Lower lobe of right lung (tissue), 2 donors: ENCODE data around the gene TNFRSF8. TPM values are rescaled to one million over a fixed set of nuclear protein-coding genes. Genes with fewer than 3 reads are reported as not detected.

ENCODE experiments used
- ATAC-seq, 2 donors: fragments of 200-7000 bp; cut with Tn5 transposase; one replicate each; pipeline ENCODE4 v1.9.1; 2020 to 2022; ENCODE audit warnings: mild to moderate bottlenecking in 2 of 2, moderate library complexity in 2 of 2
- DNase-seq: peaks from one replicate; pipeline ENCODE4 v3.0.0-alpha.2; 2020
- H3K27ac ChIP-seq: fragments of 200-600 bp; one replicate; pipeline ENCODE4 v1.8.0; 2022
- H3K27me3 ChIP-seq: fragments of 200-600 bp; one replicate; pipeline ENCODE4 v1.8.0; 2022; ENCODE audit warnings: low read depth
- H3K36me3 ChIP-seq: fragments of 200-600 bp; one replicate; pipeline ENCODE4 v1.8.0; 2022; ENCODE audit warnings: mild to moderate bottlenecking
- H3K4me1 ChIP-seq: fragments of 200-600 bp; one replicate; pipeline ENCODE4 v1.8.0; 2022
- H3K4me3 ChIP-seq: fragments of 200-600 bp; one replicate; pipeline ENCODE4 v1.8.0; 2022; ENCODE audit warnings: mild to moderate bottlenecking
- H3K9me3 ChIP-seq: fragments of 200-600 bp; one replicate; pipeline ENCODE4 v1.8.0; 2022
- intact Hi-C: fragments of 100-400 bp; cut with DNase I; formaldehyde crosslinking; loops from one replicate; pipeline ENCODE4 v1.11.0; 2022
- total RNA-seq: library from RNA; stranded (reverse); fragmentation: NEBNext Ultra II Directional; extraction: Animal tissue kit (Norgen Biotek cat#: 25700); gene quantifications from one replicate; pipeline ENCODE4 v1.2.1, GENCODE V29; 2021
- TF ChIP-seq, protein P1 (sequence below): fragments of 200-600 bp; IDR thresholded peaks from one replicate; pipeline ENCODE4 v1.8.0; 2022; ENCODE audit warnings: antibody characterized with exemption, mild to moderate bottlenecking
- donor health status: DM: no; HTN: yes; CAD: no; lungs with severe emphysema.

Gene TNFRSF8
- total RNA-seq, 1 donor from 2014 or later, result 2.7 TPM

DNA sequence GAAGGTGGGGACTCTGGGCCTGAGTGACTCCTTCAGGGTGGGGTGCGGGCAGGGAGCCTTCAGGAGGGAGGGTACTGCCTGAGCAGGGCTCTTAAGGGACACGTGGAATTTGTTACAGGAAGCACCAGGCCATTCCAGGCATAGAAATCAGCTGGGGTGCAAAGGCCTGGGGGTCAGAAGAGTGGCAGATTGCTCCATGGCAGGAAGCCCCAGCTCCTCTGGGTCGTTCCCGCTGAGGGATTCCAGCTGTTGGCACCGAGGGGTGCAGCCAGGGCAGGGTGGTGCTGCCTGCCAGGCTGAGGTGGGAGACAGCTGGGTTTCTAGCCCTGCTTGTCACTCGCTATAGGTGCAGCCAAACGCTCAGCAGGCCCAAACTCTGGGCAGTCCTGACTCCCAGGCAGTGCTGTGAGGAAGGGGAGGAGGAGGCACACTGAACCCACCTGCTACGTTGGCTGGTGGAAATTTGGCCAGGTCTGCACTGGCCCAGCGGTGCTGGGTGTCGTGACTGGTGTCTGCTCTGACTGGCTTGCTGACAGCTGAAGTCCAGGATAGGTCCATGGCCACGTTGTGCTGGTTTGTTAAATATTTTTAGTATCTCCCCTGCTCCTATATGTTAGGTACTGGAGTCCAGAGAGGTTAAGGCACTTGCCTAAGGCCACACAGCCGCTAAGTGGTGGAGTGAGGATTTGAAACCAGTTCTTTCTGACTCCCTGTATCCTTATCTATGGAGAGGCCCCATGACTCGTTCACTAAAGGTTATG lies 123.0 kb downstream of the TNFRSF8 start:
- TF ChIP-seq, protein P1, sequence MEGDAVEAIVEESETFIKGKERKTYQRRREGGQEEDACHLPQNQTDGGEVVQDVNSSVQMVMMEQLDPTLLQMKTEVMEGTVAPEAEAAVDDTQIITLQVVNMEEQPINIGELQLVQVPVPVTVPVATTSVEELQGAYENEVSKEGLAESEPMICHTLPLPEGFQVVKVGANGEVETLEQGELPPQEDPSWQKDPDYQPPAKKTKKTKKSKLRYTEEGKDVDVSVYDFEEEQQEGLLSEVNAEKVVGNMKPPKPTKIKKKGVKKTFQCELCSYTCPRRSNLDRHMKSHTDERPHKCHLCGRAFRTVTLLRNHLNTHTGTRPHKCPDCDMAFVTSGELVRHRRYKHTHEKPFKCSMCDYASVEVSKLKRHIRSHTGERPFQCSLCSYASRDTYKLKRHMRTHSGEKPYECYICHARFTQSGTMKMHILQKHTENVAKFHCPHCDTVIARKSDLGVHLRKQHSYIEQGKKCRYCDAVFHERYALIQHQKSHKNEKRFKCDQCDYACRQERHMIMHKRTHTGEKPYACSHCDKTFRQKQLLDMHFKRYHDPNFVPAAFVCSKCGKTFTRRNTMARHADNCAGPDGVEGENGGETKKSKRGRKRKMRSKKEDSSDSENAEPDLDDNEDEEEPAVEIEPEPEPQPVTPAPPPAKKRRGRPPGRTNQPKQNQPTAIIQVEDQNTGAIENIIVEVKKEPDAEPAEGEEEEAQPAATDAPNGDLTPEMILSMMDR, result no peak
- H3K9me3 ChIP-seq, result no peaks in the 10 kb centered on the region
- peaks cover 82% of the 10 kb centered on the region for H3K4me1 ChIP-seq
- H3K4me3 ChIP-seq, result no peak overlapping the region
- intact Hi-C loops, result no loop called here
- no peak for DNase-seq
- H3K27me3 ChIP-seq, result no peaks in the 10 kb centered on the region
- H3K27ac ChIP-seq, result peak overlapping the region; percentile 90
- peaks cover 13% of the 10 kb centered on the region for H3K36me3 ChIP-seq
- peak; percentile 5 to 10 for ATAC-seq

DNA sequence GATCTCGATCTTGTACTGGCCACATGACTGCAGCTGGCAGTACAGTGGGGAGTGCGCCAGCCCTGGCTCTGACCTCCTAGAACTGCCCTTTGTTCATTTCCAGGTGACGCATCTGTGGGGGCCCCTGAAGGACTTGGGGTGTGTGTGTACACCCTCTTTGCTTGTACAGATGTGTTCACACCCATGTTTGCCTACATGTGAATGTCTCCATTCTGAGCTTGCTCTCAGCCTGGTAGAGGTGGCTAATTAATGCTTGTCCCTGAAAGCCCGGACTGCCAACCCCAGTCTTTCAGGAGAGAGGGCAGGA lies 123.5 kb downstream of the TNFRSF8 start:
- intact Hi-C loops, result no loop called here
- Histone ChIP-seq H3K4me1 (peaks cover 77% of the 10 kb centered on the region), H3K36me3 (peaks cover 17% of the 10 kb centered on the region), H3K9me3 (no peaks in the 10 kb centered on the region), H3K4me3 (no peak overlapping the region), H3K27me3 (no peaks in the 10 kb centered on the region), H3K27ac (peak overlapping the region; percentile 90)
- TF ChIP-seq, protein P1, result no peak
- ATAC-seq (no peak), DNase-seq (no peak)

DNA sequence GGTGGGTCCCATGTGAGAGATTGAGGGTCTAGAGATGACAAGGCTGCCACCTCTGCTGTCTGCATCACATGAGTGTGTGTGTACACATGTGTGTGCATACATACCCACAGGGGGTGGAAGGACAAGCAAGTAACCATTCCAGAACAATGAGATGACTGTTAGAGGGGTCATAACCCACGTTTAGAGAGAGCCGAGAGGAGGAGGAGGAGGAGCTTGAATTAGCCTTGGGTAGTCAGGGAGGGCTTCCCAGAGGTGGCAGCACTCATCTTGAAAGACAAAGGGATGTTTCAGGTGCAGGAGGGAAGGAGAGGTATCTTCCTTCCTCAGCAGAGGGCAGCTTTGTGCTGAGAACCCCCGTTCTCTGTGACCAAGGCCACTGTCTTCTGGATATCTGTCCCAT lies 125.0 kb downstream of the TNFRSF8 start:
- DNase-seq (no peak), ATAC-seq (no peak)
- Histone ChIP-seq H3K4me1 (peaks cover 62% of the 10 kb centered on the region), H3K4me3 (no peak overlapping the region), H3K36me3 (peaks cover 30% of the 10 kb centered on the region), H3K9me3 (no peaks in the 10 kb centered on the region), H3K27ac (no peak overlapping the region), H3K27me3 (no peaks in the 10 kb centered on the region)
- TF ChIP-seq, protein P1, result no peak
- intact Hi-C loops, result no loop called here

DNA sequence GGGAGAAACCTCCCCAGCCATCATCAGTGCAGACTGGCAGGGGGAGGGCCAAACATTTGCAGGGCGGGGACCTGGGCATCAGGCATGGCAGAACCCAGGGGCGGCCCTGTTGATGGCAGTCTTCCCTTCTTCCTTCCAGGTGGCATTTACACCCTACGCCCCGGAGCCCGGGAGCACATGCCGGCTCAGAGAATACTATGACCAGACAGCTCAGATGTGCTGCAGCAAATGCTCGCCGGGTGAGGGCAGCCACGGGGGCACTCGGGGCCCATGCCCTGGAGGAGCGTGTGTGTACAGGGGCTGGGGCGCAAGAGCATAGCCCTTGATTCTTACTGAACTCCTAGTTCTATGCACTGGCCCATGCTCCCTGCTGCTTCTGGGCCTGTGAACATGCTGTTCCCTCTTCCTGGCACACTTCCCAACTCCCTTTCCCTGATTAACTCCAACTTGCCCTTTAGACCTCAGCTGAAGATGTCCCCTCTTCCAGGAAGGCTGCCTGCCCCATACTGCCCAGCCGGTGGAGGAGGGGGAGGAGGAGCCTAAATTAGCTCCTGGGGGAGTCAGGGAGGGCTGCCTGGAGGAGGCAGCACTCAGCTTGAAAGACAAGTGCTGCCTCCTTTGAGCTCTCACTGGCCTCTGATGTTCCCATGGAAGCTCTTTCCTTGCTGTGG lies 125.7 kb downstream of the TNFRSF8 start:
- TF ChIP-seq, protein P1, result no peak

DNA sequence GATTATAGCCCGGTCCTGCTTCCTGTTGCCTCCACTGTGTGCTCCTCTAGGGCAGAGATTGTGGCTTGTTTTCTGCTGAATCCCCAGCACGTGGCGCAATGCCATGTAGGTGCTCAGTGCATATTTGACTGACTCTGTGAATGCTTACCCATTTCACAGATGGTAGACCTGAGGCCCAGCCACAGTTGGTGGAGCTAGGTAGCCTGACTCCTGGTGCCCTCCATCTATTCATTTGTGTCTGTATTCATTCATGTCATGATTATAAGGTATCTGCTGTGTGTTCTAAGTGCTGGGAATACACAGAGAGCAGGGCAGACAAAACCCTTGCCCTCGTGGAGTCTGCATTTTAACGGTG lies 126.2 kb downstream of the TNFRSF8 start:
- TF ChIP-seq, protein P1, result no peak
- no peak overlapping the region for H3K27ac ChIP-seq
- DNase-seq (no peak), ATAC-seq (no peak)
- H3K4me3 ChIP-seq, result no peak overlapping the region
- H3K4me1 ChIP-seq, result peaks cover 50% of the 10 kb centered on the region
- H3K36me3 ChIP-seq, result peaks cover 42% of the 10 kb centered on the region
- no peaks in the 10 kb centered on the region for H3K9me3 ChIP-seq
- intact Hi-C loops, result no loop called here
- H3K27me3 ChIP-seq, result no peaks in the 10 kb centered on the region

More for the DNA sequence above, 125.7 kb downstream of the TNFRSF8 start:
- intact Hi-C loops, result no loop called here
- Histone ChIP-seq H3K27ac (no peak overlapping the region), H3K9me3 (no peaks in the 10 kb centered on the region), H3K4me1 (peaks cover 55% of the 10 kb centered on the region), H3K27me3 (no peaks in the 10 kb centered on the region), H3K36me3 (peaks cover 37% of the 10 kb centered on the region), H3K4me3 (no peak overlapping the region)
- ATAC-seq (no peak), DNase-seq (no peak)
